A673 (cell line): ENCODE data around the gene LTC4S. TPM values are rescaled to one million over a fixed set of nuclear protein-coding genes. Genes with fewer than 3 reads are reported as not detected.

Experiments
- BruUV-seq: library from RNA; stranded (reverse); fragments of 400-500 nt; replicated peaks from 2 replicates; lab custom pipeline; 2021; lab: Mats Ljungman, UMichigan
- CTCF ChIA-PET: fragments of 300-600 bp; sonication (Branson Sonifier 250); formaldehyde crosslinking; loops from one replicate; lab custom pipeline; 2022; ENCODE audit warnings: antibody characterized with exemption; lab: Charles Lee
- POLR2A ChIA-PET: fragments of 300-600 bp; sonication (Branson Sonifier 250); formaldehyde crosslinking; loops from one replicate; lab custom pipeline; 2022; ENCODE audit warnings: antibody characterized with exemption; ENCODE audit not compliant: low non-redundant PET; lab: Charles Lee
- DNase-seq: peaks from one replicate; pipeline ENCODE4 v3.0.0-alpha.2; 2015; ENCODE audit warnings: low spot score
- H3K27ac ChIP-seq: fragments of 200-600 bp; sonication (generic); 2 replicates; pipeline ENCODE4 v1.5.1; 2016; ENCODE audit warnings: mixed run types, low read depth, mild to moderate bottlenecking, mixed read lengths, antibody characterized with exemption, low read length; ENCODE audit not compliant: poor library complexity, severe bottlenecking
- H3K27me3 ChIP-seq: fragments of 200-600 bp; sonication (generic); replicated peaks from 2 replicates; pipeline ENCODE4 v1.6.1; 2017; ENCODE audit warnings: mixed run types, low read depth, mild to moderate bottlenecking, mixed read lengths, antibody characterized with exemption, low read length; ENCODE audit not compliant: insufficient read depth, poor library complexity
- H3K36me3 ChIP-seq: fragments of 200-600 bp; sonication (generic); 2 replicates; pipeline ENCODE4 v1.6.1; 2016; ENCODE audit warnings: mixed run types, mild to moderate bottlenecking, mixed read lengths, antibody characterized with exemption, low read length; ENCODE audit not compliant: insufficient read depth, poor library complexity, severe bottlenecking
- H3K4me1 ChIP-seq: fragments of 200-600 bp; sonication (generic); 2 replicates; pipeline ENCODE4 v1.6.1; 2017; ENCODE audit warnings: mixed run types, mild to moderate bottlenecking, mixed read lengths, antibody characterized with exemption, low read length; ENCODE audit not compliant: insufficient read depth, poor library complexity, severe bottlenecking
- H3K4me3 ChIP-seq: fragments of 200-600 bp; sonication (generic); 2 replicates; pipeline ENCODE4 v1.5.1; 2016; ENCODE audit warnings: low read depth, mixed run types, mild to moderate bottlenecking, mixed read lengths, low read length; ENCODE audit not compliant: poor library complexity, severe bottlenecking
- H3K9me3 ChIP-seq: fragments of 200-600 bp; sonication (generic); 2 replicates; pipeline ENCODE4 v1.6.1; 2016; ENCODE audit warnings: mixed run types, low read depth, mild to moderate bottlenecking, mixed read lengths, antibody characterized with exemption, low read length; ENCODE audit not compliant: poor library complexity, severe bottlenecking
- CTCF ChIP-seq: fragments of 300-800, 200-600 bp; sonication (generic); conservative IDR thresholded peaks from 2 replicates; pipeline ENCODE4 v1.5.1; 2017; ENCODE audit warnings: low read depth, mild to moderate bottlenecking, antibody characterized with exemption, low read length, moderate library complexity, mixed read lengths
- EZH2 ChIP-seq: fragments of 200-600 bp; sonication (generic); IDR thresholded peaks from 2 replicates; pipeline ENCODE4 v1.6.1; 2017; ENCODE audit warnings: borderline replicate concordance, low read depth, mild to moderate bottlenecking, mixed read lengths, antibody characterized with exemption, low read length; ENCODE audit not compliant: poor library complexity, severe bottlenecking
- intact Hi-C: fragments of 100-400 bp; cut with micrococcal nuclease; formaldehyde crosslinking; loops from one replicate; pipeline ENCODE4 v1.10.0; 2022; ENCODE audit not compliant: unreplicated experiment
- total RNA-seq: library from RNA; stranded (reverse); gene quantifications from 2 replicates; pipeline ENCODE4 v1.2.3, GENCODE V29; 2021

LTC4S gene
- total RNA-seq, 1 experiment from 2014 or later = 0.58 TPM

- no peak for TF ChIP-seq CTCF
- TF ChIP-seq EZH2 = no peak
- Histone ChIP-seq H3K27me3 (no peaks in the 10 kb centered on the region), H3K4me1 (peaks cover 53% of the 10 kb centered on the region), H3K27ac (no peak overlapping the region), H3K9me3 (no peaks in the 10 kb centered on the region), H3K4me3 (no peak overlapping the region), H3K36me3 (peaks cover 28% of the 10 kb centered on the region)
- no peak for DNase-seq
- CTCF ChIA-PET = interaction anchor here (0.9 kb wide), 1 partner anchor 31 kb away, joined by 3 read pairs; no protein-coding TSS in a partner anchor
- POLR2A ChIA-PET = no interaction called here
- no TSS peak for BruUV-seq
- intact Hi-C loops = no loop called here
These were observed 29.7 kb upstream of the LTC4S start for GRCh38 chr5:179764056-179764455.

DNA sequence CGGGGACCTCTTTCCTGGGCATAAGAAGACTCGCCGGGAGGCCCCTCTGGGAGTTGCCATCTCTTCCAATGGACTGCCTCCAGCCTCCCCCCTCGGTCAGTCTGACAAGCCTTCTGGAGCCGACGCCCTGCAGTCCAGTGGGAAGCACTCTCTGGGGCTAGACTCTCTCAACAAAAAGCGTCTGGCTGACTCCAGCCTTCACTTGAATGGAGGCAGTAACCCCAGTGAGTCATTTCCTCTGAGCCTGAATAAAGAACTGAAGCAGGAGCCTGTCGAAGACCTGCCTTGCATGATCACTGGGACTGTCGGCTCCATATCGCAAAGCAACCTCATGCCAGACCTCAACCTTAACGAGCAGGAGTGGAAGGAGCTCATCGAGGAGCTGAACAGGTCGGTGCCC is 28.4 kb upstream of the LTC4S start:
- intact Hi-C loops = no loop called here
- Histone ChIP-seq H3K36me3 (peaks cover 35% of the 10 kb centered on the region), H3K27me3 (no peaks in the 10 kb centered on the region), H3K4me1 (peaks cover 53% of the 10 kb centered on the region), H3K4me3 (no peak overlapping the region), H3K9me3 (no peaks in the 10 kb centered on the region), H3K27ac (peak overlapping the region; percentile 67)
- ChIA-PET POLR2A (no interaction called here), CTCF (interaction anchor here (0.5 kb wide), 1 partner anchor 46 kb away, joined by 3 read pairs; no protein-coding TSS in a partner anchor)
- DNase-seq = peak; percentile 73
- BruUV-seq = no TSS peak
- TF ChIP-seq CTCF (no peak), EZH2 (no peak)

DNA sequence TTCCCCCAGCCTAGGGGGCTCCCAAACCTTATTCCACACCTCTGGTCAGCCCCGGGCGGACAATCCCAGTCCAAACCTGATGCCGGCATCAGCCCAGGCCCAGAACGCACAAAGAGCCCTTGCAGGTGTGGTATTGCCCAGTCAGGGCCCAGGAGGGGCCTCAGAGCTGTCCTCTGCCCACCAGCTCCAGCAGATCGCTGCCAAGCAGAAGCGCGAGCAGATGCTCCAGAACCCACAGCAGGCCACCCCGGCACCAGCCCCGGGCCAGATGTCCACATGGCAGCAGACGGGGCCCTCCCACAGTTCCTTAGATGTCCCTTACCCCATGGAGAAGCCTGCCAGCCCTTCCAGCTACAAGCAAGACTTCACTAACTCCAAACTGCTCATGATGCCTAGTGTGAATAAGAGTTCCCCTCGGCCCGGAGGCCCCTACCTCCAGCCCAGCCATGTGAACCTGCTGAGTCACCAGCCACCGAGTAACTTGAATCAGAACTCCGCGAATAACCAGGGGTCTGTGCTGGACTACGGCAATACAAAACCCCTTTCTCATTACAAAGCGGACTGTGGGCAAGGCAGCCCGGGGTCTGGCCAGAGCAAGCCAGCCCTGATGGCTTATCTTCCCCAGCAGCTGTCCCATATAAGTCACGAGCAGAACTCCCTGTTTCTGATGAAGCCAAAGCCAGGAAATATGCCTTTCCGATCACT is 27.6 kb upstream of the LTC4S start:
- no peaks in the 10 kb centered on the region for H3K9me3 ChIP-seq
- POLR2A ChIA-PET = no interaction called here
- peaks cover 53% of the 10 kb centered on the region for H3K4me1 ChIP-seq
- no peak overlapping the region for H3K4me3 ChIP-seq
- peak overlapping the region; percentile 67 for H3K27ac ChIP-seq
- intact Hi-C loops = no loop called here
- no peak for TF ChIP-seq CTCF
- TF ChIP-seq EZH2 = no peak
- peaks cover 41% of the 10 kb centered on the region for H3K36me3 ChIP-seq
- no peak for DNase-seq
- CTCF ChIA-PET = no interaction called here
- no TSS peak for BruUV-seq
- H3K27me3 ChIP-seq = no peaks in the 10 kb centered on the region
